SK-N-SH (cell line): ENCODE results near the gene LSR. TPM values are rescaled to one million over a fixed set of nuclear protein-coding genes. Genes with fewer than 3 reads are reported as not detected.

ENCODE experiments used
- CTCF ChIA-PET: fragments of 300-600, 350-600 bp; formaldehyde crosslinking; extraction: SDS; loops from one replicate; lab custom pipeline; 2021; lab: Yijun Ruan, JAX
- POLR2A ChIA-PET: fragments of 350-600 bp; sonication (Branson Sonifier 250); formaldehyde crosslinking; extraction: SDS; loops from one replicate; lab custom pipeline; 2020; ENCODE audit warnings: antibody characterized with exemption, inconsistent platforms; lab: Yijun Ruan, JAX
- DNase-seq: peaks from one replicate; pipeline ENCODE4 v3.0.0; 2012
- H2AFZ ChIP-seq: fragments of 200-600 bp; sonication (generic); 2 replicates; pipeline ENCODE4 v1.8.1; 2016; ENCODE audit warnings: antibody characterized with exemption, mild to moderate bottlenecking, low read depth
- H3F3A ChIP-seq: fragments of 200-600 bp; sonication (generic); replicated peaks from 2 replicates; pipeline ENCODE3; 2016; ENCODE audit warnings: antibody characterized with exemption, mild to moderate bottlenecking; ENCODE audit not compliant: insufficient read depth
- H3K27ac ChIP-seq, 2 experiments: fragments of 200-500 bp in 1 of 2; fragments of 200-600 bp in 1 of 2; sonication (Bioruptor generic) in 1 of 2; sonication (generic), shearing (Covaris generic) in 1 of 2; 2 replicates each; pipeline versions ENCODE4 v1.5.1 to v1.6.1; 2014 to 2016; ENCODE audit warnings: low read depth in 2 of 2, inconsistent platforms in 1 of 2, low read length in 1 of 2, mild to moderate bottlenecking in 1 of 2, mixed read lengths in 1 of 2
- H3K27me3 ChIP-seq: fragments of 200-600 bp; sonication (generic), shearing (Covaris generic); 2 replicates; pipeline ENCODE4 v1.6.1; 2016; ENCODE audit warnings: mixed run types; ENCODE audit not compliant: insufficient read depth
- H3K36me3 ChIP-seq, 2 experiments: fragments of 200-500 bp in 1 of 2; fragments of 200-600 bp in 1 of 2; sonication (Bioruptor generic) in 1 of 2; sonication (generic) in 1 of 2; replicated peaks in 1 of 2; 2 replicates each; pipeline versions ENCODE3 to v1.5.1; 2014 to 2016; ENCODE audit warnings: low read length in 1 of 2, mild to moderate bottlenecking in 1 of 2; ENCODE audit not compliant: insufficient read depth in 2 of 2, control insufficient read depth in 1 of 2
- H3K4me1 ChIP-seq, 2 experiments: fragments of 200-500 bp in 1 of 2; fragments of 200-600 bp in 1 of 2; sonication (Bioruptor generic) in 1 of 2; sonication (generic), shearing (Covaris generic) in 1 of 2; 2 replicates each; pipeline versions ENCODE4 v1.5.1 to v1.6.1; 2014 to 2016; ENCODE audit warnings: low read depth in 1 of 2, low read length in 1 of 2, mixed run types in 1 of 2; ENCODE audit not compliant: insufficient read depth in 2 of 2, control insufficient read depth in 1 of 2
- H3K4me2 ChIP-seq: fragments of 200-600 bp; sonication (generic), shearing (Covaris generic); 2 replicates; pipeline ENCODE4 v1.6.1; 2017; ENCODE audit warnings: mixed run types
- H3K4me3 ChIP-seq, 2 experiments: fragments of 200-500 bp in 1 of 2; fragments of 200-600 bp in 1 of 2; sonication (Bioruptor generic) in 1 of 2; sonication (generic), shearing (Covaris generic) in 1 of 2; 2 replicates each; pipeline versions ENCODE4 v1.5.1 to v1.8.1; 2014 to 2016; ENCODE audit warnings: low read depth in 2 of 2, inconsistent platforms in 1 of 2, low read length in 1 of 2, mild to moderate bottlenecking in 1 of 2, mixed read lengths in 1 of 2, moderate library complexity in 1 of 2
- H3K79me2 ChIP-seq: fragments of 200-600 bp; sonication (generic); 2 replicates; pipeline ENCODE4 v1.8.1; 2017; ENCODE audit warnings: mild to moderate bottlenecking; ENCODE audit not compliant: insufficient read depth
- H3K9ac ChIP-seq: fragments of 200-600 bp; sonication (generic); 2 replicates; pipeline ENCODE4 v1.6.1; 2017; ENCODE audit warnings: mixed run types
- H3K9me2 ChIP-seq: fragments of 200-600 bp; sonication (generic); 2 replicates; pipeline ENCODE4 v1.6.1; 2017; ENCODE audit warnings: mixed run types
- H3K9me3 ChIP-seq: fragments of 200-600 bp; sonication (generic); 2 replicates; pipeline ENCODE4 v1.6.1; 2017; ENCODE audit warnings: mixed run types, mild to moderate bottlenecking, moderate library complexity
- H4K20me1 ChIP-seq: fragments of 200-600 bp; sonication (generic); 2 replicates; pipeline ENCODE4 v1.6.1; 2017; ENCODE audit warnings: mild to moderate bottlenecking, mixed run types; ENCODE audit not compliant: insufficient read depth
- ELF1 ChIP-seq: IDR thresholded peaks from 2 replicates; pipeline ENCODE4 v1.4.0; 2012
- EP300 ChIP-seq, 2 experiments: IDR thresholded peaks; 2 replicates each; pipeline versions ENCODE4 v1.4.0 to v1.6.1; 2012; ENCODE audit warnings: borderline replicate concordance in 1 of 2, low read depth in 1 of 2, low read length in 1 of 2
- FOXM1 ChIP-seq: IDR thresholded peaks from 2 replicates; pipeline ENCODE4 v1.4.0; 2012; ENCODE audit warnings: low read depth, mild to moderate bottlenecking
- RAD21 ChIP-seq: IDR thresholded peaks from 2 replicates; pipeline ENCODE4 v1.6.1; 2012; ENCODE audit warnings: mild to moderate bottlenecking, low read length
- RCOR1 ChIP-seq: fragments of 150-350 bp; IDR thresholded peaks from 2 replicates; pipeline ENCODE4 v1.6.1; 2017; ENCODE audit warnings: antibody characterized with exemption, low read length
- RXRA ChIP-seq: IDR thresholded peaks from 2 replicates; pipeline ENCODE4 v1.4.0; 2012; ENCODE audit warnings: low read depth, mild to moderate bottlenecking, borderline replicate concordance
- YY1 ChIP-seq: IDR thresholded peaks from 2 replicates; pipeline ENCODE4 v1.4.0; 2012; ENCODE audit warnings: low read depth, mild to moderate bottlenecking
- WGBS: methylation state at CpG from one replicate; pipeline ENCODE4 v1.1.6; 2017; ENCODE audit warnings: low lambda C conversion rate; 5-methylcytosine and 5-hydroxymethylcytosine counted together
- polyA plus RNA-seq, 3 experiments: library from polyadenylated mRNA; depleted of rRNA; stranded (reverse); fragments of >200 nt; gene quantifications; 2 replicates each; pipeline ENCODE4 v1.2.3, GENCODE V29; 2012
- TF ChIP-seq, protein P1 (sequence below): fragments of 150-350 bp; IDR thresholded peaks from 2 replicates; pipeline ENCODE4 v1.6.1; 2016; ENCODE audit warnings: mild to moderate bottlenecking, low read depth, low read length

LSR gene
- polyA plus RNA-seq, 1 of the 3 experiments (the other 2 are of a cell fraction), result 0.62 TPM

- Histone ChIP-seq H3K27ac (no peak overlapping the region), H3K79me2 (no peaks in the 10 kb centered on the region), H3K4me1 (no peaks in the 10 kb centered on the region), H3K4me2 (no peak overlapping the region), H3K36me3 (no peaks in the 10 kb centered on the region), H2AFZ (no peak overlapping the region), H3K27me3 (peaks cover 44% of the 10 kb centered on the region), H3K4me3 (no peak overlapping the region), H4K20me1 (no peaks in the 10 kb centered on the region), H3K9me3 (no peaks in the 10 kb centered on the region), H3F3A (no peaks in the 10 kb centered on the region), H3K9ac (no peak overlapping the region), H3K9me2 (no peaks in the 10 kb centered on the region)
- CTCF ChIA-PET, result interaction anchor here (1.0 kb wide), 2 partner anchors 16 to 112 kb away, joined by 3 read pairs; no protein-coding TSS in a partner anchor
- TF ChIP-seq FOXM1, result no peak
- TF ChIP-seq, protein P1, sequence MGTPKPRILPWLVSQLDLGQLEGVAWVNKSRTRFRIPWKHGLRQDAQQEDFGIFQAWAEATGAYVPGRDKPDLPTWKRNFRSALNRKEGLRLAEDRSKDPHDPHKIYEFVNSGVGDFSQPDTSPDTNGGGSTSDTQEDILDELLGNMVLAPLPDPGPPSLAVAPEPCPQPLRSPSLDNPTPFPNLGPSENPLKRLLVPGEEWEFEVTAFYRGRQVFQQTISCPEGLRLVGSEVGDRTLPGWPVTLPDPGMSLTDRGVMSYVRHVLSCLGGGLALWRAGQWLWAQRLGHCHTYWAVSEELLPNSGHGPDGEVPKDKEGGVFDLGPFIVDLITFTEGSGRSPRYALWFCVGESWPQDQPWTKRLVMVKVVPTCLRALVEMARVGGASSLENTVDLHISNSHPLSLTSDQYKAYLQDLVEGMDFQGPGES, result no peak
- no peak for TF ChIP-seq RAD21
- TF ChIP-seq EP300 (IDR thresholded peaks at IDR 0.05; ENCODE audit: borderline replicate concordance in 1 of 2, low read depth in 1 of 2, low read length in 1 of 2), result no peak
- no peak for TF ChIP-seq RXRA
- WGBS, result 78% methylated on average over 6 of the region's 9 CpGs
- no peak for DNase-seq
- POLR2A ChIA-PET, result no interaction called here
These were observed 4.8 kb downstream of the LSR start for GRCh38 chr19:35253316-35254286.

DNA sequence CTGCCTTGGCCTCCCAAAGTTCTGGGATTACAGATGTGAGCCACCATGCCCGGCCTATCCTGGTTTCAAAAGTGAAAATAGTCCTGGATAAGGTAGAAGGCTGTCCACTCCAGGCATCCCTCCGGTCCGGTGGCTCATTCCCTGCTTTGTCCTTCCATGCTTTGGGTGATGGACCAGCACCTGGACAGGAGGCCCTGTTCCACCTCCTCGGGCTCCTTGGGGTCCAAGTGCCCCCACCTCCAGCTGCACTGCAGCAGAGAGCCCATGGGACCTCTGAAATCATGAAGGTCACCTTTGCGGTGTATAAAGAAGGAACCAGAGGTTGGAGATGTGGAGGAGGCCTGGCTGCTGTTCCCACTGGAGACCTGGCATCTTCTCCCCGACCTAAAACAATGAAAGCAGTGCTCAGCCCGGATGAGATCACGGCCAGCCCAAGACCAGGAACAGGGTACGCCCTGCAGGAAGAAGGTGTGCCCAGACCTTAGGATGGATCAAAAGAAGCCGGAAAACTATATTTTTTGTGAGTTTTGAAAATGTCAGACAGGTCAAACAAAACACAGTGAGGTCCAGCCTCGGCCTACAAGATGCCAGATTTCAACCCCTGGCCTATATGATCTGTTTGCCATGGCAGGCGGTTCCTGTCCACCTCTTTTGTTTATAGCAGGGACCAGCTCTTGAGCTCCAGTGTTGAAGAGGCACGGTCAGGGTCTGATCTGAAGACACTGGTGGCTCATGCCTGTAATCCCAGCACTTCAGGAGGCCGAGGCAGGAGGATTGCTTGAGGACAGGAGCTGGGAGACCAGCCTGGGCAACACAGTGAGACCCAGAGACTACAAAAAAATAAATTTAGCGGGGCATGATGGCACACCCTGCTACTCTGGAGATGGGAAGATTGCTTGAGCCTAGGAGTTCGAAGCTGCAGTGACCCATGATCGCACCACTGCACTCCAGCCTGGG, 5.8 kb downstream of the LSR start:
- ChIA-PET POLR2A (no interaction called here), CTCF (interaction anchor here (1.0 kb wide), 2 partner anchors 15 to 113 kb away, joined by 3 read pairs; no protein-coding TSS in a partner anchor)
- H3K36me3 ChIP-seq, result no peaks in the 10 kb centered on the region
- no peak overlapping the region for H3K27ac ChIP-seq
- H3K4me2 ChIP-seq, result no peak overlapping the region
- no peaks in the 10 kb centered on the region; a peak in 1 of 4 replicates for H3K4me1 ChIP-seq
- H3K9me3 ChIP-seq, result no peaks in the 10 kb centered on the region
- peaks cover 44% of the 10 kb centered on the region for H3K27me3 ChIP-seq
- TF ChIP-seq, protein P1, result no peak
- TF ChIP-seq YY1 (no peak), FOXM1 (no peak), RCOR1 (no peak), ELF1 (no peak)
- H3K79me2 ChIP-seq, result no peaks in the 10 kb centered on the region
- DNase-seq, result no peak
- no peak overlapping the region for H3K9ac ChIP-seq
- H2AFZ ChIP-seq, result no peak overlapping the region
- H3K4me3 ChIP-seq, result no peak overlapping the region
- 58% methylated on average over 17 of the region's 17 CpGs for WGBS
- H3F3A ChIP-seq, result no peaks in the 10 kb centered on the region
- no peaks in the 10 kb centered on the region for H4K20me1 ChIP-seq
- no peaks in the 10 kb centered on the region for H3K9me2 ChIP-seq
